IMR-90 (cell line): Measurements from ENCODE around the gene SLC25A12.
"Not testable (repeated sequence)": the region's sequence is repeated elsewhere in the genome, so short reads cannot be mapped to it uniquely, and the experiment has no call there.

Experiments used
- CEBPB ChIP-seq: IDR thresholded peaks from 2 replicates; pipeline ENCODE4 v1.6.1; 2012; ENCODE audit warnings: low read depth, low read length, improper control_type of control experiment
- MAFK ChIP-seq: IDR thresholded peaks from 2 replicates; pipeline ENCODE4 v1.6.1; 2012; ENCODE audit warnings: low read depth, low read length, improper control_type of control experiment
- MAZ ChIP-seq: IDR thresholded peaks from 2 replicates; pipeline ENCODE4 v1.6.1; 2012; ENCODE audit warnings: low read depth, mild to moderate bottlenecking, low read length, improper control_type of control experiment, moderate library complexity, borderline replicate concordance
- MXI1 ChIP-seq: IDR thresholded peaks from 2 replicates; pipeline ENCODE4 v1.6.1; 2012; ENCODE audit warnings: low read depth, mild to moderate bottlenecking, low read length, moderate library complexity, borderline replicate concordance
- POLR2A ChIP-seq: IDR thresholded peaks from 2 replicates; pipeline ENCODE4 v1.6.1; 2012; ENCODE audit warnings: mild to moderate bottlenecking, low read depth, low read length
- RAD21 ChIP-seq: IDR thresholded peaks from 2 replicates; pipeline ENCODE4 v1.6.1; 2012; ENCODE audit warnings: low read length, improper control_type of control experiment
- RCOR1 ChIP-seq: IDR thresholded peaks from 2 replicates; pipeline ENCODE4 v1.6.1; 2012; ENCODE audit warnings: mild to moderate bottlenecking, low read length, improper control_type of control experiment; ENCODE audit not compliant: insufficient replicate concordance
- SMC3 ChIP-seq: fragments of 150-350 bp; IDR thresholded peaks from 2 replicates; pipeline ENCODE4 v1.6.1; 2016; ENCODE audit warnings: low read depth, mild to moderate bottlenecking, antibody characterized with exemption, low read length, moderate library complexity
- TF ChIP-seq, protein P1 (sequence below): conservative IDR thresholded peaks from 2 replicates; pipeline ENCODE4 v1.5.1; 2012; ENCODE audit warnings: mild to moderate bottlenecking, low read depth, low read length, improper control_type of control experiment
- TF ChIP-seq, protein P2 (sequence below): fragments of 150-350 bp; IDR thresholded peaks from 2 replicates; pipeline ENCODE4 v1.6.1; 2017; ENCODE audit warnings: mild to moderate bottlenecking, antibody characterized with exemption, low read length, low read depth
- TF ChIP-seq, protein P3 (sequence below): fragments of 150-350 bp; IDR thresholded peaks from 2 replicates; pipeline ENCODE4 v1.6.1; 2016; ENCODE audit warnings: low read depth, mild to moderate bottlenecking, low read length, moderate library complexity, borderline replicate concordance

DNA sequence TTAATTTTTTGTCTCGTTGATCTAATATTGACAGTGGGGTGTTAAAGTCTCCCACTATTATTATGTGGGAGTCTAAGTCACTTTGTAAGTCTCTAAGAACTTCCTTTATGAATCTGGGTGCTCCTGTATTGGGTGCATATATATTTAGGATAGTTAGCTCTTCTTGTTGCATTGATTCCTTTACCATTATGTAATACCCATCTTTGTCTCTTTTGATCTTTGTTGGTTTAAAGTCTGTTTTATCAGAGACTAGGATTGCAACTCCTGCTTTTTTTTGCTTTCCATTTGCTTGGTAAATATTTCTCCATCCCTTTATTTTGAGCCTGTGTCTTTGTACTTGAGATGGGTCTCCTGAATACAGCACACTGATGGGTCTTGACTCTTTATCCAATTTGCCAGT, 135.3 kb downstream of the SLC25A12 start:
- TF ChIP-seq POLR2A, MAFK, SMC3, RAD21, MAZ, RCOR1, MXI1, CEBPB: not testable (repeated sequence)
- TF ChIP-seq, protein P1, sequence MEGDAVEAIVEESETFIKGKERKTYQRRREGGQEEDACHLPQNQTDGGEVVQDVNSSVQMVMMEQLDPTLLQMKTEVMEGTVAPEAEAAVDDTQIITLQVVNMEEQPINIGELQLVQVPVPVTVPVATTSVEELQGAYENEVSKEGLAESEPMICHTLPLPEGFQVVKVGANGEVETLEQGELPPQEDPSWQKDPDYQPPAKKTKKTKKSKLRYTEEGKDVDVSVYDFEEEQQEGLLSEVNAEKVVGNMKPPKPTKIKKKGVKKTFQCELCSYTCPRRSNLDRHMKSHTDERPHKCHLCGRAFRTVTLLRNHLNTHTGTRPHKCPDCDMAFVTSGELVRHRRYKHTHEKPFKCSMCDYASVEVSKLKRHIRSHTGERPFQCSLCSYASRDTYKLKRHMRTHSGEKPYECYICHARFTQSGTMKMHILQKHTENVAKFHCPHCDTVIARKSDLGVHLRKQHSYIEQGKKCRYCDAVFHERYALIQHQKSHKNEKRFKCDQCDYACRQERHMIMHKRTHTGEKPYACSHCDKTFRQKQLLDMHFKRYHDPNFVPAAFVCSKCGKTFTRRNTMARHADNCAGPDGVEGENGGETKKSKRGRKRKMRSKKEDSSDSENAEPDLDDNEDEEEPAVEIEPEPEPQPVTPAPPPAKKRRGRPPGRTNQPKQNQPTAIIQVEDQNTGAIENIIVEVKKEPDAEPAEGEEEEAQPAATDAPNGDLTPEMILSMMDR, result not testable (repeated sequence)
- TF ChIP-seq, protein P2, sequence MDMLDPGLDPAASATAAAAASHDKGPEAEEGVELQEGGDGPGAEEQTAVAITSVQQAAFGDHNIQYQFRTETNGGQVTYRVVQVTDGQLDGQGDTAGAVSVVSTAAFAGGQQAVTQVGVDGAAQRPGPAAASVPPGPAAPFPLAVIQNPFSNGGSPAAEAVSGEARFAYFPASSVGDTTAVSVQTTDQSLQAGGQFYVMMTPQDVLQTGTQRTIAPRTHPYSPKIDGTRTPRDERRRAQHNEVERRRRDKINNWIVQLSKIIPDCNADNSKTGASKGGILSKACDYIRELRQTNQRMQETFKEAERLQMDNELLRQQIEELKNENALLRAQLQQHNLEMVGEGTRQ, result not testable (repeated sequence)
- TF ChIP-seq, protein P3, sequence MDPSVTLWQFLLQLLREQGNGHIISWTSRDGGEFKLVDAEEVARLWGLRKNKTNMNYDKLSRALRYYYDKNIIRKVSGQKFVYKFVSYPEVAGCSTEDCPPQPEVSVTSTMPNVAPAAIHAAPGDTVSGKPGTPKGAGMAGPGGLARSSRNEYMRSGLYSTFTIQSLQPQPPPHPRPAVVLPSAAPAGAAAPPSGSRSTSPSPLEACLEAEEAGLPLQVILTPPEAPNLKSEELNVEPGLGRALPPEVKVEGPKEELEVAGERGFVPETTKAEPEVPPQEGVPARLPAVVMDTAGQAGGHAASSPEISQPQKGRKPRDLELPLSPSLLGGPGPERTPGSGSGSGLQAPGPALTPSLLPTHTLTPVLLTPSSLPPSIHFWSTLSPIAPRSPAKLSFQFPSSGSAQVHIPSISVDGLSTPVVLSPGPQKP, result not testable (repeated sequence)
